IMR-90 (cell line): Measurements from ENCODE around the gene LMNB1. TPM values are rescaled to one million over a fixed set of nuclear protein-coding genes. Genes with fewer than 3 reads are reported as not detected.

Source experiments
- ATAC-seq: fragments of 200-7000 bp; cut with Tn5 transposase; 2 replicates; pipeline ENCODE4 v1.9.1; 2020; ENCODE audit warnings: low read depth, mild to moderate bottlenecking, moderate library complexity
- BruUV-seq: library from RNA; stranded (reverse); fragments of 400-500 nt; replicated peaks from 2 replicates; lab custom pipeline; 2021; lab: Mats Ljungman, UMichigan
- CTCF ChIA-PET: fragments of 300-600 bp; formaldehyde crosslinking; extraction: SDS; loops from one replicate; lab custom pipeline; 2021; ENCODE audit warnings: antibody characterized with exemption; lab: Yijun Ruan, JAX
- POLR2A ChIA-PET: fragments of 300-600 bp; sonication (Branson Sonifier 250); formaldehyde crosslinking; loops from one replicate; lab custom pipeline; 2022; ENCODE audit warnings: antibody characterized with exemption; ENCODE audit not compliant: unreplicated experiment; lab: Charles Lee
- DNase-seq: peaks from one replicate; pipeline ENCODE4 v3.0.0; 2013
- H2AFZ ChIP-seq: replicated peaks from 2 replicates; pipeline ENCODE3; 2013; ENCODE audit warnings: low read length, mild to moderate bottlenecking; ENCODE audit not compliant: poor library complexity
- H2AK5ac ChIP-seq: 2 replicates; pipeline ENCODE4 v1.6.1; 2013; ENCODE audit warnings: low read depth, low read length, inconsistent platforms
- H2AK9ac ChIP-seq: replicated peaks from 2 replicates; pipeline ENCODE3; 2013; ENCODE audit warnings: mild to moderate bottlenecking, low read depth, low read length, moderate library complexity; ENCODE audit not compliant: poor library complexity
- H2BK120ac ChIP-seq: 2 replicates; pipeline ENCODE4 v1.6.1; 2013; ENCODE audit warnings: low read depth, low read length, inconsistent platforms
- H2BK15ac ChIP-seq: 3 replicates; pipeline ENCODE4 v1.6.1; 2013; ENCODE audit warnings: low read depth, low read length, inconsistent platforms
- H2BK20ac ChIP-seq: 2 replicates; pipeline ENCODE4 v1.6.1; 2013; ENCODE audit warnings: low read depth, mild to moderate bottlenecking, inconsistent platforms, low read length, moderate library complexity
- H2BK5ac ChIP-seq: 2 replicates; pipeline ENCODE4 v1.6.1; 2013; ENCODE audit warnings: mild to moderate bottlenecking, low read depth, low read length, inconsistent platforms; ENCODE audit not compliant: poor library complexity, severe bottlenecking
- H3K14ac ChIP-seq: replicated peaks from 2 replicates; pipeline ENCODE4 v1.6.1; 2013; ENCODE audit warnings: low read depth, low read length, inconsistent platforms
- H3K18ac ChIP-seq: 2 replicates; pipeline ENCODE4 v1.6.1; 2013; ENCODE audit warnings: low read depth, low read length, control low read depth
- H3K23ac ChIP-seq: 2 replicates; pipeline ENCODE4 v1.6.1; 2013; ENCODE audit warnings: low read depth, low read length, inconsistent platforms
- H3K27ac ChIP-seq: 2 replicates; pipeline ENCODE4 v1.5.1; 2013; ENCODE audit warnings: mild to moderate bottlenecking, control low read depth, low read length; ENCODE audit not compliant: insufficient read depth
- H3K27me3 ChIP-seq: 2 replicates; pipeline ENCODE4 v1.6.1; 2013; ENCODE audit warnings: low read length; ENCODE audit not compliant: control insufficient read depth, insufficient read depth
- H3K36me3 ChIP-seq: 2 replicates; pipeline ENCODE4 v1.6.1; 2013; ENCODE audit warnings: low read length, mixed read lengths; ENCODE audit not compliant: control insufficient read depth, insufficient read depth
- H3K4ac ChIP-seq: 2 replicates; pipeline ENCODE4 v1.6.1; 2013; ENCODE audit warnings: low read depth, low read length, inconsistent platforms
- H3K4me1 ChIP-seq: 2 replicates; pipeline ENCODE4 v1.6.1; 2013; ENCODE audit warnings: low read length, mixed read lengths; ENCODE audit not compliant: control insufficient read depth, insufficient read depth
- H3K4me2 ChIP-seq: 2 replicates; pipeline ENCODE4 v1.6.1; 2013; ENCODE audit warnings: low read depth, mild to moderate bottlenecking, control low read depth, low read length, moderate library complexity
- H3K4me3 ChIP-seq: 2 replicates; pipeline ENCODE4 v1.5.1; 2013; ENCODE audit warnings: low read depth, mild to moderate bottlenecking, control low read depth, low read length, moderate library complexity; ENCODE audit not compliant: insufficient read depth
- H3K56ac ChIP-seq: 2 replicates; pipeline ENCODE4 v1.6.1; 2013; ENCODE audit warnings: low read length, inconsistent platforms; ENCODE audit not compliant: insufficient read depth; ENCODE audit errors: extremely low read depth
- H3K79me1 ChIP-seq, 2 experiments: 2 replicates each; pipeline ENCODE4 v1.6.1; 2013; ENCODE audit warnings: low read length in 2 of 2, inconsistent platforms in 1 of 2, low read depth in 1 of 2
- H3K9ac ChIP-seq: 2 replicates; pipeline ENCODE4 v1.6.1; 2013; ENCODE audit warnings: low read depth, low read length, control low read depth
- H3K9me1 ChIP-seq: 2 replicates; pipeline ENCODE4 v1.6.1; 2013; ENCODE audit warnings: low read length, inconsistent platforms; ENCODE audit not compliant: insufficient read depth
- H3K9me3 ChIP-seq: 2 replicates; pipeline ENCODE4 v1.6.1; 2013; ENCODE audit warnings: low read length; ENCODE audit not compliant: control insufficient read depth, insufficient read depth
- H4K20me1 ChIP-seq: 2 replicates; pipeline ENCODE4 v1.6.1; 2013; ENCODE audit warnings: low read length, inconsistent platforms; ENCODE audit not compliant: insufficient read depth
- H4K5ac ChIP-seq: 2 replicates; pipeline ENCODE4 v1.6.1; 2013; ENCODE audit warnings: mild to moderate bottlenecking, low read depth, low read length, control low read depth
- H4K8ac ChIP-seq, 2 experiments: 2 replicates each; pipeline ENCODE4 v1.6.1; 2013; ENCODE audit warnings: low read depth in 2 of 2, low read length in 2 of 2, control low read depth in 1 of 2, inconsistent platforms in 1 of 2
- H4K91ac ChIP-seq: 2 replicates; pipeline ENCODE4 v1.6.1; 2013; ENCODE audit warnings: low read depth, low read length, inconsistent platforms; ENCODE audit not compliant: insufficient read depth
- BHLHE40 ChIP-seq: fragments of 150-350 bp; IDR thresholded peaks from 2 replicates; pipeline ENCODE4 v1.6.1; 2016; ENCODE audit warnings: mild to moderate bottlenecking, low read depth, low read length
- CEBPB ChIP-seq: IDR thresholded peaks from 2 replicates; pipeline ENCODE4 v1.6.1; 2012; ENCODE audit warnings: low read depth, low read length, improper control_type of control experiment
- CHD1 ChIP-seq: IDR thresholded peaks from 2 replicates; pipeline ENCODE4 v1.6.1; 2012; ENCODE audit warnings: low read depth, low read length, improper control_type of control experiment
- CTCF ChIP-seq: conservative IDR thresholded peaks from 2 replicates; pipeline ENCODE4 v1.5.1; 2012; ENCODE audit warnings: mild to moderate bottlenecking, low read depth, low read length, improper control_type of control experiment
- ELK1 ChIP-seq: fragments of 150-350 bp; IDR thresholded peaks from 2 replicates; pipeline ENCODE4 v1.6.1; 2016; ENCODE audit warnings: low read depth, mild to moderate bottlenecking, low read length, moderate library complexity, borderline replicate concordance
- FOS ChIP-seq: fragments of 150-350 bp; IDR thresholded peaks from 2 replicates; pipeline ENCODE4 v1.6.1; 2016; ENCODE audit warnings: low read depth, low read length
- MAFK ChIP-seq: IDR thresholded peaks from 2 replicates; pipeline ENCODE4 v1.6.1; 2012; ENCODE audit warnings: low read depth, low read length, improper control_type of control experiment
- MAZ ChIP-seq: IDR thresholded peaks from 2 replicates; pipeline ENCODE4 v1.6.1; 2012; ENCODE audit warnings: low read depth, mild to moderate bottlenecking, low read length, improper control_type of control experiment, moderate library complexity, borderline replicate concordance
- MXI1 ChIP-seq: IDR thresholded peaks from 2 replicates; pipeline ENCODE4 v1.6.1; 2012; ENCODE audit warnings: low read depth, mild to moderate bottlenecking, low read length, moderate library complexity, borderline replicate concordance
- NFE2L2 ChIP-seq: fragments of 150-350 bp; IDR thresholded peaks from 2 replicates; pipeline ENCODE4 v1.6.1; 2016; ENCODE audit warnings: low read depth, mild to moderate bottlenecking, low read length
- POLR2A ChIP-seq: IDR thresholded peaks from 2 replicates; pipeline ENCODE4 v1.6.1; 2012; ENCODE audit warnings: mild to moderate bottlenecking, low read depth, low read length
- RAD21 ChIP-seq: IDR thresholded peaks from 2 replicates; pipeline ENCODE4 v1.6.1; 2012; ENCODE audit warnings: low read length, improper control_type of control experiment
- RCOR1 ChIP-seq: IDR thresholded peaks from 2 replicates; pipeline ENCODE4 v1.6.1; 2012; ENCODE audit warnings: mild to moderate bottlenecking, low read length, improper control_type of control experiment; ENCODE audit not compliant: insufficient replicate concordance
- RFX5 ChIP-seq: IDR thresholded peaks from 2 replicates; pipeline ENCODE4 v1.8.0; 2012; ENCODE audit warnings: low read depth, mild to moderate bottlenecking, low read length, moderate library complexity
- SMC3 ChIP-seq: fragments of 150-350 bp; IDR thresholded peaks from 2 replicates; pipeline ENCODE4 v1.6.1; 2016; ENCODE audit warnings: low read depth, mild to moderate bottlenecking, antibody characterized with exemption, low read length, moderate library complexity
- USF2 ChIP-seq: fragments of 150-350 bp; IDR thresholded peaks from 2 replicates; pipeline ENCODE4 v1.6.1; 2017; ENCODE audit warnings: mild to moderate bottlenecking, antibody characterized with exemption, low read length, low read depth
- WGBS, 2 experiments: methylation state at CpG; one replicate each; pipeline versions ENCODE4 v1.1.5 to v1.1.7; 2013; ENCODE audit warnings: missing lambda C conversion rate in 2 of 2; ENCODE audit not compliant: insufficient read length in 1 of 2; ENCODE audit errors: extremely low coverage in 2 of 2; 5-methylcytosine and 5-hydroxymethylcytosine counted together
- dilution Hi-C: fragments of 300-500 bp; cut with HindIII; formaldehyde crosslinking; loops from one replicate; pipeline ENCODE4 v1.14.3; 2018; ENCODE audit warnings: low sequenced_read_pairs; ENCODE audit not compliant: unreplicated experiment
- in situ Hi-C: fragments of 300-500 bp; cut with MboI; formaldehyde crosslinking; loops from 3 replicates; pipeline ENCODE4 v1.14.3; 2019; ENCODE audit warnings: low sequenced_read_pairs, inconsistent platforms, mixed read lengths
- intact Hi-C: fragments of 100-400 bp; cut with micrococcal nuclease; formaldehyde crosslinking; loops from 2 replicates; pipeline ENCODE4 v1.10.0; 2022
- polyA plus RNA-seq, 3 experiments: library from polyadenylated mRNA; depleted of rRNA; stranded (reverse); fragments of >200 nt; gene quantifications; 2 replicates each; pipeline ENCODE4 v1.2.3, GENCODE V29; 2012; ENCODE audit warnings: low replicate concordance in 1 of 3
- total RNA-seq: library from RNA; depleted of rRNA; stranded (reverse); fragments of >200 nt; gene quantifications from 2 replicates; pipeline ENCODE4 v1.2.3, GENCODE V29; 2012

The LMNB1 gene
- total and polyA plus RNA-seq, 2 of the 4 experiments (the other 2 are of a cell fraction) = 36.0 to 53.6 TPM

- Histone ChIP-seq H2AFZ (no peak overlapping the region), H4K8ac (no peak overlapping the region), H2BK5ac (no peak overlapping the region), H3K27ac (no peak overlapping the region), H3K23ac (no peak overlapping the region), H4K5ac (no peak overlapping the region), H3K4me3 (no peak overlapping the region), H3K56ac (no peak overlapping the region), H3K9me3 (no peaks in the 10 kb centered on the region), H4K91ac (no peak overlapping the region), H3K4me1 (peaks cover 2% of the 10 kb centered on the region; the same call in 1 of the 2 replicates), H3K14ac (no peak overlapping the region), H4K20me1 (no peaks in the 10 kb centered on the region), H2BK15ac (no peak overlapping the region), H3K4ac (no peak overlapping the region), H3K18ac (no peak overlapping the region), H3K9ac (no peak overlapping the region), H3K36me3 (no peaks in the 10 kb centered on the region), H3K4me2 (no peak overlapping the region), H3K79me1 (no peaks in the 10 kb centered on the region), H3K27me3 (no peaks in the 10 kb centered on the region), H3K9me1 (no peaks in the 10 kb centered on the region), H2AK9ac (no peak overlapping the region), H2AK5ac (no peak overlapping the region), H2BK20ac (no peak overlapping the region), H2BK120ac (no peak overlapping the region)
- intact Hi-C loops (loop anchor here (10.0 kb wide), 1 partner anchor 1287 kb away; no protein-coding TSS in a partner anchor), in situ Hi-C loops (no loop called here), dilution Hi-C loops (no loop called here)
- no peak for TF ChIP-seq MXI1
- no peak for TF ChIP-seq NFE2L2
- no peak for TF ChIP-seq CTCF
- TF ChIP-seq RAD21 = no peak
- TF ChIP-seq CEBPB = no peak
- TF ChIP-seq USF2 = no peak
- no peak for TF ChIP-seq RCOR1
- no peak for TF ChIP-seq MAZ
- TF ChIP-seq FOS = no peak
- TF ChIP-seq SMC3 = no peak
- no peak for TF ChIP-seq RFX5
- no peak for TF ChIP-seq ELK1
- no peak for TF ChIP-seq MAFK
- no peak for TF ChIP-seq CHD1
- no peak for TF ChIP-seq POLR2A
- no peak for TF ChIP-seq BHLHE40
- no CpG with 5 or more reads among the region's 5 CpGs for WGBS, 2 experiments
- ChIA-PET CTCF (interaction anchor here (0.6 kb wide), 1 partner anchor 921 kb away, joined by 4 read pairs; no protein-coding TSS in a partner anchor), POLR2A (no interaction called here)
- ATAC-seq (no peak), DNase-seq (no peak)
- BruUV-seq = no TSS peak
Observed at GRCh38 chr5:126752081-126752785, 24.7 kb upstream of the LMNB1 start.
